Measurements from ENCODE around the gene ERG28. TPM values are rescaled to one million over a fixed set of nuclear protein-coding genes. Genes with fewer than 3 reads are reported as not detected.
A peak's percentile ranks its signal among the peaks of the same experiment; 100 is the strongest.

ERG28 gene
- total RNA-seq, 1 donor from 2014 or later, result 16.2 TPM

DNA sequence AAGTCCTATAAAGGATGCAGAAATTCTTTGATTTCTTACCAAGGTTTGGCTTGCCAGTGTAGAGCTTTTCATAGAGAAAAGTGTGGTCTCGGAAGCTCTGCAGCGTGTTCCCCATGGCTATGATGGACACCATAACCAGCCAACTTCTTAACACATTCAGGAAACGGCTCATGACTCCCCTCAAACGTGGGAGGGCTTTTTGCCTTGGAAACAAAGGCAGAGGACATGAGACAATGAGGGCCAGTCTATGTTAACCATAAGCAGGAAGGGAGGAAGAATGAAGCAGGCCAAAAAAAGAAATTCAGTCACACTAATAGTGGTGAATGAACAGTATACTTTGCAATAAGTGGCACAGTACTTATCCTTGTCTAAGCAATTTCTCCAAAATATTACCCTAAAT lies 3.3 kb downstream of the ERG28 start:
- no peak overlapping the region for H3K4me3 ChIP-seq (ENCODE audit: low read depth, low read length)
- TF ChIP-seq, protein P1, sequence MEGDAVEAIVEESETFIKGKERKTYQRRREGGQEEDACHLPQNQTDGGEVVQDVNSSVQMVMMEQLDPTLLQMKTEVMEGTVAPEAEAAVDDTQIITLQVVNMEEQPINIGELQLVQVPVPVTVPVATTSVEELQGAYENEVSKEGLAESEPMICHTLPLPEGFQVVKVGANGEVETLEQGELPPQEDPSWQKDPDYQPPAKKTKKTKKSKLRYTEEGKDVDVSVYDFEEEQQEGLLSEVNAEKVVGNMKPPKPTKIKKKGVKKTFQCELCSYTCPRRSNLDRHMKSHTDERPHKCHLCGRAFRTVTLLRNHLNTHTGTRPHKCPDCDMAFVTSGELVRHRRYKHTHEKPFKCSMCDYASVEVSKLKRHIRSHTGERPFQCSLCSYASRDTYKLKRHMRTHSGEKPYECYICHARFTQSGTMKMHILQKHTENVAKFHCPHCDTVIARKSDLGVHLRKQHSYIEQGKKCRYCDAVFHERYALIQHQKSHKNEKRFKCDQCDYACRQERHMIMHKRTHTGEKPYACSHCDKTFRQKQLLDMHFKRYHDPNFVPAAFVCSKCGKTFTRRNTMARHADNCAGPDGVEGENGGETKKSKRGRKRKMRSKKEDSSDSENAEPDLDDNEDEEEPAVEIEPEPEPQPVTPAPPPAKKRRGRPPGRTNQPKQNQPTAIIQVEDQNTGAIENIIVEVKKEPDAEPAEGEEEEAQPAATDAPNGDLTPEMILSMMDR (IDR thresholded peaks at IDR 0.05; ENCODE audit: insufficient read depth, low read length, poor library complexity, severe bottlenecking), result no peak
- H3K36me3 ChIP-seq (ENCODE audit: control insufficient read depth, insufficient read depth, low read length), result no peaks in the 10 kb centered on the region
- DNase-seq (ENCODE audit: low read depth), result no peak
- H3K27me3 ChIP-seq (ENCODE audit: control insufficient read depth, insufficient read depth, low read length), result no peaks in the 10 kb centered on the region

DNA sequence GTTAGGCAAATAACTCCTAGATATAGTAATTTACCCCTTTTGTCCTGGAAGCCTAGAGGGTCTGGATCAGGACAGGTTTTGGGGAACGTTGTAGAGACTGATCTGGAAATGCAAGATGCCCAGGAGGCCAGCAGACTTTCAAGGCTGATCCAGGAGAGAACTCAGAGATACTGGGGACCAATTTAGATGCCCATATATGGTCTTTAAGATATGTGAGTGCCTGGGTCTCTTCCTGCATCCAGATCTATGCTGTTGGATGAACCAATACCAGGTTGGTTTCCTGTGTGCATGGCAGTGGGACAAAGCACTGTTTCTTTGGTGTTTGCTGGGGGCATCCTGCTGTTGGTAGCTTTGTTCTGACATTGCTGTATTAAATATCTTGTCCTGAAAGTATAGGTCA lies 5.4 kb downstream of the ERG28 start:
- H3K27me3 ChIP-seq (ENCODE audit: control insufficient read depth, insufficient read depth, low read length), result no peaks in the 10 kb centered on the region
- no peak overlapping the region for H3K4me3 ChIP-seq (ENCODE audit: low read depth, low read length)
- DNase-seq (ENCODE audit: low read depth), result no peak
- TF ChIP-seq, protein P1 (IDR thresholded peaks at IDR 0.05; ENCODE audit: insufficient read depth, low read length, poor library complexity, severe bottlenecking), result no peak
- H3K36me3 ChIP-seq (ENCODE audit: control insufficient read depth, insufficient read depth, low read length), result no peaks in the 10 kb centered on the region

DNA sequence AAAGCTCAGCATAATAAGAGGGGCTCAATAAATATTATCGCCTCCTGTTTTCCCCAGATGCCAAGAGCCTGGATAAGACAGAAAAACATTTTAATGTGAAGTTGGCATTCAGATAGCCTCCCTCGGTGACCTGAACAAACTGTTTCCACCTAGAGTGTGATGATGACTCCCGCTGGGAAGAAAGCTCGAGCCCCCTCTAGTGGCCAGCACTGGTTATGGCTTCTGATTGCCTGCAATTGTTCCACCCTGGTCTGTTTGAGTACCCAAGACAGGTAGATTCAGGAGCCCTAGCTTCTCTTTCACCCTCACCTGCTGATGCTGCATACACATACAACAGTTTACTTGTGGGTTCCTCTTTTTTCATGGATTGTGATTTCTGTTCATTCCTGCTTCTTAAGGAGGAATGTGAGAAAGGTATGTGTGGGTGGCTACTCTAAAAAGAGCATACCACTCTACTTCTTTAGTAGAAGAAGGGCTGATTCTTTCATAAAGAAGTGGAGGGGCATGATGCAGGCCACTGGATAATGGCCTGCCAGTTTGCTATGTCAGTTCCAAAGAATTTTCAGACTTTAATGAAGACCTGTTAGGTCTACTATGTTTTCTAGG lies 6.4 kb downstream of the ERG28 start:
- H3K4me3 ChIP-seq (ENCODE audit: low read depth, low read length), result no peak overlapping the region
- TF ChIP-seq, protein P1 (IDR thresholded peaks at IDR 0.05; ENCODE audit: insufficient read depth, low read length, poor library complexity, severe bottlenecking), result peak; percentile 95
- H3K27me3 ChIP-seq (ENCODE audit: control insufficient read depth, insufficient read depth, low read length), result no peaks in the 10 kb centered on the region
- DNase-seq (ENCODE audit: low read depth), result no peak
- no peaks in the 10 kb centered on the region for H3K36me3 ChIP-seq (ENCODE audit: control insufficient read depth, insufficient read depth, low read length)

DNA sequence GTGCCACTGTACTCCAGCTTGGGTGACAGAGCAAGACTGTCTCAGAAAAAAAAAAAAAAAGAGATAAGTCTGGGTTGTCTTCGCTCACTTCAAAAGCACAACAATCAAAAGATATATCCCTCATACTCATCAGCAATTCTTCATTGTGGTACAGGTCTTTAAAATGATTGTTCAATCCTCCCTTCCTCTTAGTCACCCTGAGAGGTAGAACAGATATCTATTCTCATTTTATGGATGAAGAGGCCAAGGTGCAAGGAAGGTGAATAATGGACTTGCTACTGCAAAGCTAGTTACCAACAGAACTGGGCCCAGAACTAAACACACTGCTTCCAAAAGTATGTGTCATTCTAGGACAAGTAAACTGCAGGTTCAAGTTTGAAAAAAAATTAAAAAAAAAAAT lies 7.1 kb downstream of the ERG28 start:
- DNase-seq (ENCODE audit: low read depth), result no peak
- no peaks in the 10 kb centered on the region for H3K36me3 ChIP-seq (ENCODE audit: control insufficient read depth, insufficient read depth, low read length)
- TF ChIP-seq, protein P1 (IDR thresholded peaks at IDR 0.05; ENCODE audit: insufficient read depth, low read length, poor library complexity, severe bottlenecking), result no peak
- no peak overlapping the region for H3K4me3 ChIP-seq (ENCODE audit: low read depth, low read length)
- no peaks in the 10 kb centered on the region for H3K27me3 ChIP-seq (ENCODE audit: control insufficient read depth, insufficient read depth, low read length)

DNA sequence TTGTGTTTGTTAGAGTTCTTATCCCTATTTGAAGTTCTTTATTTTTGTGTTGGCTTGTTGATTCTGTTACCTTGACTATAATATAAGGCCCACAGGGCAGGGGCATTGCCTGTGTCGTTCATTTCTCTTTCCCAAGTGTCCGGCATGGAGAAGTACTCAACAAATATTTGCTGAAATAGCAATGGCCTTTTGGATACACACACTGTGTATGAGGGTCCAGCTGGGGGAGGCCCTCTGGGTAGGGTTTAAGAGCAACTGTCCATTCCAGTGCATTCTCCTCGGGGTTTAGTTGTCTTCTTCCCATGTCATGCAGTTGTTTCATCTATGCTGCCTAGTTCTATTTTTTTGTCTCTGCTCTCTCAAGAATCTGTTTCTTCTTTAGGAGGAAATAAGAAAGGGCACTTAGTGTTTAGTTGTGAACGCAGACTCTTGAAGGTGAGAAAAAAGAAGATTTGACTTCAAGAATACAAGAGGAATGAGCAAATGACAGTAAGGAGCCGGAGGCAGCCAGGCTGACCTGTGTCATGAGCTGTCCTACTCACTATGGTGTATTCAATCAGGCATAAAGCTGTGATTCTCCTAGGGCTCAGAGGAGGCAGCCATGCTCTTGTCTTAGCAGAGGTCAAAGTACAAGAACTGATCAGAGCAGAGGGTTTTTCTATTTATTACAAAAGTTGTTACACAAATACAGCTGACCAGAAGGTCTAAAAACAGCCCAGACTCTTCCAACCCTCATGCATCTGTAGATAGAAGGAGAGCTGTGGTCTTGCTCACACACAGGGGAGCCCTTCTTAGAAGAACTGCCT lies 10.2 kb downstream of the ERG28 start:
- no peaks in the 10 kb centered on the region for H3K36me3 ChIP-seq (ENCODE audit: control insufficient read depth, insufficient read depth, low read length)
- H3K27me3 ChIP-seq (ENCODE audit: control insufficient read depth, insufficient read depth, low read length), result no peaks in the 10 kb centered on the region
- H3K4me3 ChIP-seq (ENCODE audit: low read depth, low read length), result no peak overlapping the region
- TF ChIP-seq, protein P1 (IDR thresholded peaks at IDR 0.05; ENCODE audit: insufficient read depth, low read length, poor library complexity, severe bottlenecking), result no peak
- no peak for DNase-seq (ENCODE audit: low read depth)
